ENCODE measurements around the gene ARHGAP9. TPM values are rescaled to one million over a fixed set of nuclear protein-coding genes. Genes with fewer than 3 reads are reported as not detected.
"Not testable (repeated sequence)": the region's sequence is repeated elsewhere in the genome, so short reads cannot be mapped to it uniquely, and the experiment has no call there.

ARHGAP9 gene
- total RNA-seq, 4 donors from 2014 or later, result 3.2 to 6.3 (median 4.6) TPM

- Histone ChIP-seq H3K27me3 (no peaks in the 10 kb centered on the region), H3K4me3 (replicated peaks in 1 of 3) (no peak overlapping the region), H3K36me3 (peaks cover 34 to 60% of the 10 kb centered on the region in 2 donors), H3K4me1 (no peaks in the 10 kb centered on the region), H3K9me3 (no peaks in the 10 kb centered on the region), H3K27ac (no peak overlapping the region)
- intact Hi-C loops (cut with DNase I), result no loop called here
- 95 to 97% methylated on average over 11 of the region's 11 CpGs for WGBS, 2 donors
- DNase-seq, result no peak
- no peak for TF ChIP-seq POLR2A (IDR thresholded peaks at IDR 0.05)
- TF ChIP-seq CTCF (IDR thresholded peaks at IDR 0.05), result no peak
These were observed 20.5 kb upstream of the ARHGAP9 start for GRCh38 chr12:57500213-57500612.

GRCh38 chr12:57498571-57498970 is 18.9 kb upstream of the ARHGAP9 start:
- H3K27ac ChIP-seq, result no peak overlapping the region
- H3K27me3 ChIP-seq, result no peaks in the 10 kb centered on the region
- WGBS, 2 donors, result 95% methylated on average over 4 of the region's 4 CpGs
- H3K4me3 ChIP-seq (replicated peaks in 1 of 3), result no peak overlapping the region
- no peaks in the 10 kb centered on the region for H3K9me3 ChIP-seq
- H3K36me3 ChIP-seq, result peaks cover 23 to 48% of the 10 kb centered on the region in 2 donors
- DNase-seq, result no peak
- TF ChIP-seq POLR2A (IDR thresholded peaks at IDR 0.05) (no peak), CTCF (IDR thresholded peaks at IDR 0.05) (no peak)
- no peaks in the 10 kb centered on the region for H3K4me1 ChIP-seq
- intact Hi-C loops (cut with DNase I), result no loop called here

- no peak for DNase-seq
- no peaks in the 10 kb centered on the region for H3K4me1 ChIP-seq
- no peak overlapping the region for H3K4me3 ChIP-seq (replicated peaks in 1 of 3)
- H3K27me3 ChIP-seq, result no peaks in the 10 kb centered on the region
- TF ChIP-seq CTCF (IDR thresholded peaks at IDR 0.05), result no peak
- no peak for TF ChIP-seq POLR2A (IDR thresholded peaks at IDR 0.05)
- 94% methylated on average over 9 of the region's 9 CpGs for WGBS, 2 donors
- peaks cover 23 to 44% of the 10 kb centered on the region in 2 donors for H3K36me3 ChIP-seq
- H3K27ac ChIP-seq, result no peak overlapping the region
- H3K9me3 ChIP-seq, result no peaks in the 10 kb centered on the region
- intact Hi-C loops (cut with DNase I), result no loop called here
These were observed 18.5 kb upstream of the ARHGAP9 start for GRCh38 chr12:57498132-57498502.

GRCh38 chr12:57497223-57498131 is 17.8 kb upstream of the ARHGAP9 start:
- no peak for DNase-seq
- TF ChIP-seq CTCF (IDR thresholded peaks at IDR 0.05), result no peak
- no peak for TF ChIP-seq POLR2A (IDR thresholded peaks at IDR 0.05)
- 95% methylated on average over 12 of the region's 12 CpGs for WGBS, 2 donors
- Histone ChIP-seq H3K27ac (no peak overlapping the region), H3K36me3 (peaks cover 23 to 38% of the 10 kb centered on the region in 2 donors), H3K4me1 (no peaks in the 10 kb centered on the region), H3K4me3 (replicated peaks in 1 of 3) (no peak overlapping the region), H3K9me3 (no peaks in the 10 kb centered on the region), H3K27me3 (no peaks in the 10 kb centered on the region)
- intact Hi-C loops (cut with DNase I), result no loop called here

GRCh38 chr12:57496822-57497221 is 17.2 kb upstream of the ARHGAP9 start:
- Histone ChIP-seq H3K4me3 (replicated peaks in 1 of 3) (no peak overlapping the region), H3K4me1 (no peaks in the 10 kb centered on the region), H3K27ac (no peak overlapping the region), H3K36me3 (peaks cover 24 to 34% of the 10 kb centered on the region in 2 donors), H3K27me3 (no peaks in the 10 kb centered on the region), H3K9me3 (no peaks in the 10 kb centered on the region)
- intact Hi-C loops (cut with DNase I), result no loop called here
- TF ChIP-seq POLR2A (IDR thresholded peaks at IDR 0.05), result no peak
- no peak for TF ChIP-seq CTCF (IDR thresholded peaks at IDR 0.05)
- no peak for DNase-seq

- H3K9me3 ChIP-seq; H3K4me3 ChIP-seq (replicated peaks in 1 of 3); H3K4me1 ChIP-seq; DNase-seq; intact Hi-C loops (cut with DNase I); H3K27me3 ChIP-seq; H3K27ac ChIP-seq: not testable (repeated sequence)
- peaks cover 23 to 36% of the 10 kb centered on the region in 2 donors for H3K36me3 ChIP-seq
- WGBS, 2 donors, result 95 to 97% methylated on average over 19 to 28 of the region's 48 CpGs
These were observed 15.5 kb upstream of the ARHGAP9 start for GRCh38 chr12:57495051-57495701.
